T-cell (primary cell): ENCODE results near the gene KRT33A. TPM values are rescaled to one million over a fixed set of nuclear protein-coding genes. Genes with fewer than 3 reads are reported as not detected.
A peak's percentile ranks its signal among the peaks of the same experiment; 100 is the strongest.
"Not testable (repeated sequence)": the region's sequence is repeated elsewhere in the genome, so short reads cannot be mapped to it uniquely, and the experiment has no call there.

ENCODE experiments used
- ATAC-seq, 4 experiments: fragments of 200-7000 bp in 3 of 4; fragments of 150-1000 bp in 1 of 4; cut with Tn5 transposase; replicated peaks in 1 of 4; 1 replicate in 3 of 4; 2 replicates in 1 of 4; pipeline ENCODE4 v1.10.0; 2021; ENCODE audit warnings: moderate library complexity in 3 of 4, mild to moderate bottlenecking in 2 of 4, moderate number of reproducible peaks in 1 of 4
- CTCF ChIA-PET, 2 donors: fragments of 300-600 bp; sonication (Branson Sonifier 250); formaldehyde crosslinking; loops; one replicate each; lab custom pipeline; 2022; ENCODE audit warnings: antibody characterized with exemption in 2 of 2; lab: Charles Lee
- POLR2A ChIA-PET, 2 donors: fragments of 300-600 bp; sonication (Branson Sonifier 250); formaldehyde crosslinking; loops; one replicate each; lab custom pipeline; 2022; ENCODE audit warnings: antibody characterized with exemption in 2 of 2; lab: Charles Lee
- DNase-seq, 35 experiments: peaks; one replicate each; pipeline versions ENCODE4 v3.0.0 to v3.0.0-alpha.2; 2013 to 2023
- H3K27ac ChIP-seq: one replicate; pipeline ENCODE4 v1.5.1; 2013; ENCODE audit warnings: low read length
- H3K27me3 ChIP-seq, 2 experiments: replicated peaks in 1 of 2; 1 replicate in 1 of 2; 2 replicates in 1 of 2; pipeline versions ENCODE4 v1.6.1 to v1.7.0; 2013; ENCODE audit warnings: low read length in 1 of 2, mixed read lengths in 1 of 2; ENCODE audit not compliant: control insufficient read depth in 2 of 2, insufficient read depth in 2 of 2; ENCODE audit errors: extremely low read depth in 1 of 2
- H3K36me3 ChIP-seq, 2 donors: 1 replicate in 1 of 2; 2 replicates in 1 of 2; pipeline versions ENCODE4 v1.6.1 to v1.7.0; 2013; ENCODE audit warnings: low read length in 1 of 2; ENCODE audit not compliant: control insufficient read depth in 2 of 2, insufficient read depth in 1 of 2; ENCODE audit errors: extremely low read depth in 1 of 2
- H3K4me1 ChIP-seq, 2 experiments: 1 replicate in 1 of 2; 2 replicates in 1 of 2; pipeline versions ENCODE4 v1.6.1 to v1.7.0; 2013; ENCODE audit warnings: low read length in 2 of 2, mixed read lengths in 1 of 2; ENCODE audit not compliant: insufficient read depth in 2 of 2, control insufficient read depth in 1 of 2; ENCODE audit errors: extremely low read depth in 1 of 2
- H3K4me3 ChIP-seq, 2 donors: 1 replicate in 1 of 2; 2 replicates in 1 of 2; pipeline versions ENCODE4 v1.5.1 to v1.7.0; 2013; ENCODE audit warnings: mild to moderate bottlenecking in 2 of 2, low read length in 1 of 2, moderate library complexity in 1 of 2; ENCODE audit not compliant: control insufficient read depth in 1 of 2; ENCODE audit errors: extremely low read depth in 1 of 2
- H3K9me3 ChIP-seq: 2 replicates; pipeline ENCODE4 v1.7.0; 2013
- H3K27ac Mint-ChIP-seq, 2 donors: one replicate each; pipeline ENCODE4 v1.8.0; 2020 to 2021; ENCODE audit warnings: mild to moderate bottlenecking in 2 of 2, mixed read lengths in 2 of 2
- H3K27me3 Mint-ChIP-seq, 2 donors: one replicate each; pipeline ENCODE4 v1.8.0; 2021 to 2022; ENCODE audit warnings: mixed read lengths in 2 of 2
- H3K36me3 Mint-ChIP-seq: one replicate; pipeline ENCODE4 v1.8.0; 2021; ENCODE audit warnings: mixed read lengths
- H3K4me1 Mint-ChIP-seq, 3 donors: one replicate each; pipeline ENCODE4 v1.8.0; 2020 to 2022; ENCODE audit warnings: mixed read lengths in 3 of 3, mild to moderate bottlenecking in 1 of 3
- H3K4me3 Mint-ChIP-seq, 3 donors: one replicate each; pipeline ENCODE4 v1.8.0; 2020 to 2022; ENCODE audit warnings: mild to moderate bottlenecking in 3 of 3, mixed read lengths in 3 of 3, moderate library complexity in 3 of 3
- H3K9me3 Mint-ChIP-seq, 3 donors: one replicate each; pipeline ENCODE4 v1.8.0; 2020 to 2022; ENCODE audit warnings: mixed read lengths in 3 of 3
- WGBS: methylation state at CpG from one replicate; pipeline ENCODE4 v1.1.5; 2013; ENCODE audit warnings: missing lambda C conversion rate; ENCODE audit not compliant: insufficient coverage; 5-methylcytosine and 5-hydroxymethylcytosine counted together
- total RNA-seq, 35 experiments: library from RNA in 6 of 35; stranded (reverse) in 6 of 35; fragments of 120-200 nt in 1 of 35; gene quantifications; one replicate each; pipeline versions ENCODE4 v1.2.1 to v1.2.4 and lab custom pipeline; 2013 to 2026

The KRT33A gene
- total RNA-seq, 5 donors from 2014 or later (not counting 1 experiment from before 2014, with no cell fraction given): not detected

GRCh38 chr17:41354536-41354935, 3.9 kb upstream of the KRT33A start:
- WGBS: no CpG with 5 or more reads among the region's 4 CpGs
- ChIA-PET CTCF (interaction anchor here in 1 of 2 donors (0.8 kb wide), 1 partner anchor 194 kb away, joined by 3 read pairs; no protein-coding TSS in a partner anchor), POLR2A (interaction anchor here in 1 of 2 donors (0.7 kb wide), 1 partner anchor 357 kb away, joined by 3 read pairs; no protein-coding TSS in a partner anchor)

GRCh38 chr17:41352597-41353366, 2.2 kb upstream of the KRT33A start:
- ChIA-PET CTCF (interaction anchor here in 1 of 2 donors (0.9 kb wide), 1 partner anchor 18 kb away, joined by 3 read pairs; no protein-coding TSS in a partner anchor), POLR2A (no interaction called here)
- Mint-ChIP-seq H3K9me3 (peaks cover 3 to 6% (median 4%) of the 10 kb centered on the region in 3 donors), H3K27ac (no peak overlapping the region), H3K27me3 (no peaks in the 10 kb centered on the region), H3K4me1 (peaks cover 10 to 16% (median 12%) of the 10 kb centered on the region in 3 donors), H3K4me3 (no peak overlapping the region), H3K36me3 (peaks cover 3% of the 10 kb centered on the region)
- H3K9me3 ChIP-seq: no peaks in the 10 kb centered on the region
- no peak overlapping the region for H3K27ac ChIP-seq
- DNase-seq (no peak), ATAC-seq (no peak)
- no peak overlapping the region for H3K4me3 ChIP-seq
- WGBS: 81% methylated on average over 2 of the region's 7 CpGs
- H3K36me3 ChIP-seq: no peaks in the 10 kb centered on the region
- H3K27me3 ChIP-seq: peaks cover 0 to 5% of the 10 kb centered on the region in 2 experiments
- peaks cover 2 to 6% of the 10 kb centered on the region in 2 experiments for H3K4me1 ChIP-seq

More at GRCh38 chr17:41354536-41354935, 3.9 kb upstream of the KRT33A start:
- H3K9me3 ChIP-seq: no peaks in the 10 kb centered on the region
- peaks cover 2 to 6% of the 10 kb centered on the region in 2 experiments for H3K4me1 ChIP-seq
- no peak overlapping the region for H3K27ac Mint-ChIP-seq
- DNase-seq: no peak
- H3K27me3 ChIP-seq: peaks cover 0 to 5% of the 10 kb centered on the region in 2 experiments
- H3K4me3 Mint-ChIP-seq: no peak overlapping the region
- peaks cover 3 to 6% (median 4%) of the 10 kb centered on the region in 3 donors for H3K9me3 Mint-ChIP-seq
- H3K36me3 ChIP-seq: no peaks in the 10 kb centered on the region
- H3K4me1 Mint-ChIP-seq: peaks cover 10 to 15% (median 12%) of the 10 kb centered on the region in 3 donors
- no peak overlapping the region for H3K4me3 ChIP-seq
- H3K36me3 Mint-ChIP-seq: peaks cover 3% of the 10 kb centered on the region
- no peak for ATAC-seq
- no peak overlapping the region for H3K27ac ChIP-seq
- no peaks in the 10 kb centered on the region for H3K27me3 Mint-ChIP-seq

- Histone ChIP-seq H3K9me3 (no peaks in the 10 kb centered on the region), H3K4me3 (no peak overlapping the region), H3K27ac (no peak overlapping the region), H3K27me3 (peaks cover 0 to 2% of the 10 kb centered on the region in 2 experiments), H3K36me3 (no peaks in the 10 kb centered on the region), H3K4me1 (peaks cover 2 to 6% of the 10 kb centered on the region in 2 experiments)
- ATAC-seq: no peak
- Mint-ChIP-seq H3K27me3 (no peaks in the 10 kb centered on the region), H3K36me3 (peaks cover under 1% of the 10 kb centered on the region), H3K4me3 (no peak overlapping the region), H3K9me3 (peaks cover under 1 to 4% (median 1%) of the 10 kb centered on the region in 3 donors), H3K4me1 (peaks cover 10 to 17% (median 12%) of the 10 kb centered on the region in 3 donors), H3K27ac (no peak overlapping the region)
- ChIA-PET POLR2A (no interaction called here), CTCF (interaction anchor here in 1 of 2 donors (0.7 kb wide), 1 partner anchor 49 kb away, joined by 6 read pairs; no protein-coding TSS in a partner anchor)
- DNase-seq: no peak
- WGBS: no CpG with 5 or more reads among the region's 2 CpGs
These were observed 549 bp upstream of the KRT33A start for GRCh38 chr17:41351177-41351576.

GRCh38 chr17:41347869-41348760, 2.5 kb downstream of the KRT33A start:
- H3K36me3 ChIP-seq: no peaks in the 10 kb centered on the region
- H3K27me3 ChIP-seq: peaks cover 0 to 2% of the 10 kb centered on the region in 2 experiments
- peaks cover 2 to 8% of the 10 kb centered on the region in 2 experiments for H3K4me1 ChIP-seq
- H3K4me3 ChIP-seq: no peak overlapping the region
- H3K27ac Mint-ChIP-seq: no peak overlapping the region
- ChIA-PET POLR2A (interaction anchor here in 1 of 2 donors (0.6 kb wide), 1 partner anchor 152 kb away, joined by 6 read pairs; no protein-coding TSS in a partner anchor), CTCF (interaction anchor here in 1 of 2 donors (0.5 kb wide), 1 partner anchor 9 kb away, joined by 3 read pairs; no protein-coding TSS in a partner anchor)
- H3K9me3 Mint-ChIP-seq: peaks cover 0 to 7% (median 4%) of the 10 kb centered on the region in 3 donors
- peaks cover 16 to 28% (median 17%) of the 10 kb centered on the region in 3 donors for H3K4me1 Mint-ChIP-seq
- H3K27ac ChIP-seq: no peak overlapping the region
- ATAC-seq: no peak
- no peak for DNase-seq
- H3K4me3 Mint-ChIP-seq: no peak overlapping the region
- H3K9me3 ChIP-seq: no peaks in the 10 kb centered on the region
- no peaks in the 10 kb centered on the region for H3K27me3 Mint-ChIP-seq
- 89% methylated on average over 6 of the region's 7 CpGs for WGBS
- H3K36me3 Mint-ChIP-seq: peaks cover 5% of the 10 kb centered on the region

- H3K27me3 Mint-ChIP-seq, H3K27ac Mint-ChIP-seq, DNase-seq, H3K9me3 ChIP-seq, H3K27me3 ChIP-seq, POLR2A ChIA-PET, H3K36me3 ChIP-seq, H3K27ac ChIP-seq, CTCF ChIA-PET, ATAC-seq, H3K4me3 Mint-ChIP-seq, H3K4me3 ChIP-seq: not testable (repeated sequence)
- WGBS: 97% methylated on average over 6 of the region's 16 CpGs
- peaks cover 4 to 15% of the 10 kb centered on the region in 2 experiments for H3K4me1 ChIP-seq
- Mint-ChIP-seq H3K4me1 (peaks cover 21 to 34% (median 26%) of the 10 kb centered on the region in 3 donors), H3K36me3 (peaks cover 13% of the 10 kb centered on the region), H3K9me3 (peaks cover 6 to 17% (median 7%) of the 10 kb centered on the region in 3 donors)
These were observed 4.2 kb downstream of the KRT33A start for GRCh38 chr17:41346421-41346820.

- no peaks in the 10 kb centered on the region for H3K27me3 Mint-ChIP-seq
- H3K27ac Mint-ChIP-seq: peak overlapping the region in 1 of 2 donors; percentile 21
- H3K4me1 ChIP-seq: peaks cover 6 to 18% of the 10 kb centered on the region in 2 experiments
- H3K4me3 Mint-ChIP-seq: no peak overlapping the region
- ChIA-PET CTCF (no interaction called here), POLR2A (no interaction called here)
- H3K36me3 Mint-ChIP-seq: peaks cover 13% of the 10 kb centered on the region
- no peak for ATAC-seq
- DNase-seq: no peak
- peaks cover 6 to 17% (median 7%) of the 10 kb centered on the region in 3 donors for H3K9me3 Mint-ChIP-seq
- H3K27me3 ChIP-seq: no peaks in the 10 kb centered on the region
- H3K36me3 ChIP-seq: no peaks in the 10 kb centered on the region
- H3K4me3 ChIP-seq: no peak overlapping the region
- no CpG with 5 or more reads among the region's 3 CpGs for WGBS
- H3K4me1 Mint-ChIP-seq: peaks cover 26 to 34% (median 27%) of the 10 kb centered on the region in 3 donors
- H3K9me3 ChIP-seq: no peaks in the 10 kb centered on the region
- no peak overlapping the region for H3K27ac ChIP-seq
These were observed 4.6 kb downstream of the KRT33A start for GRCh38 chr17:41345992-41346391.
